ENCODE results near the gene HIPK2.

Gene HIPK2

DNA sequence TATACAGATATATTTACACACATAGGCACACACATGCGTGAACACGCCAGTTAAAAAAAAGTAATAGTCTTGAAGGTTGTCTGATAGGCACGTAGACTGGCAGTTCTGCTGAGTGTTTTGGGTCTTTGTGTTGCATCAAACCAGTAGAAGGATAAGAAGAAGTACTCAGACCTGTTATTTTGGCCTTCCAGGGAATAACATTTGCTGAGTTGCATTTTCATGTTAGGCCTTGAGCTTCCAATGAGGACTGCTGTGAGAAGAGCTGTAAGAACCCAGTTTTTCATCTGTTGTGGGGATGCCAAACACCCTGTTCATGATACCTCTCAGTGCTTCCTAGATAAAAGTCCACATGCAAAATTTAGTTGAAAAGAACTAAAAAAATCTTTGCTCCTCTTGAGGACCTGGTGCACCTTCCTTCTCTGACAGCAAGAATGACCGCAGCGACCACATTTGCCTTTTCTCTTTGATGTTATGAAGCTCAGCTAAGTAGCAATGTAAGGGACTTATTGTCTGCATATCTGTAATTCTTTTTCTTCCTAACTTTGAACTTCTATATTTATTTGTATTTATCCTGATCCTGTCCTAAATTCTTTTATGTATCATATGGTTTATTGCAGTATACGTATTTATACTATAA lies 27.2 kb downstream of the HIPK2 start:
- DNase-seq = no peak

DNA sequence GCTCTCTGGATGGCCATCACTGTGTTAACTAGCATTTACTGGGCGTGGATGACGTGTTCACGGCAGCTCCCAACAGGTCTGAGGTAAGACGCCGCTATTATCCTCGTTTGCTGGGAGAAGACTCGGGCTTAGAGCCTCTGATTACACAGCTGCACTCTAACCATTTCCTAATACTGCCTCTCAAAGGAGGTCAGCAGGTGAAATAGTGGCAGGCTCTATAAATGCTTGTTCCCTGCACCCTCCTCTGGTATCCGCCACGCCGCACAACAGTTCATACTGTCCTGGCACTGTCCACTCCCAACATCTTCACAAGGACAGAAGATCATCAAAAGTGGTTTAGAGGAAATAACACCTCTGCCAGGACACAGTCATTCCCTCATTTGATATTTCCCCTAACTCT lies 28.3 kb downstream of the HIPK2 start:
- no peak for DNase-seq

DNA sequence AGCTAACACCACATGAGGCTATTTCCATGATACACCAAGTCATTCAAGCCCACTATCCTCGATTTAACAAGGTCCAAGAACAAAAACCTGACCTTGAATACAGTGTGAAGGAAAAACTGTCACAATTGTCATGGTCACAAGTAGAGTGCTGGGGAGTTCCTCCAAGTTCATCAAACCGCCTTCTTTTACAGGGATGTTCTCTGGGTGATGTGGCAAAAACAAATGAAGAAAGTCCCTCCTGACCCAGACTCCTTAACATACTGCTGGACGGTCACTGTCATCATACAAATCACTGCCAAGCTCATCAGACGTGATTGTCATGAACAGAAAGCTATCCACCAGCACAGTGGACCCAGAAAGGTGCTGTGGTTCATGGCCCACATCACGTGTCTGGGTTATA lies 28.9 kb downstream of the HIPK2 start:
- no peak for DNase-seq

DNA sequence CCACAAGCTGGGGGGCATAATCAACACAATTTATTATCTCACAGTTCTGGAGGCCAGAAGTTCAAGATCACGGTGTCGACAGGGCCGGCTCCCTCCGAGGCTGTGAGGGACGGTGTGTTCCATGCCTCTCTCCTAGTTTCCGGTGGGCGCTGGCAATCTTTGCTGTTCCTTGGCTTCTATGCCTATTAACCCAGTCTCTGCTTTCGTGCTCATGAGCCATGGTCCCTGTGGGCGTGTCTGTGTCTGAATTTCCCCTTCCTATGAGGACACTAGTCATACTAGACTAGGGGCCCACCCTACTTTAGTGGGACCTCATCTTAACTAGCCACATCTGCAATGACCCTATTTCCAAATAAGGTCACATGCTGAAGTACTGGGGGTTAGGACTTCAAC lies 29.4 kb downstream of the HIPK2 start:
- no peak for DNase-seq

DNA sequence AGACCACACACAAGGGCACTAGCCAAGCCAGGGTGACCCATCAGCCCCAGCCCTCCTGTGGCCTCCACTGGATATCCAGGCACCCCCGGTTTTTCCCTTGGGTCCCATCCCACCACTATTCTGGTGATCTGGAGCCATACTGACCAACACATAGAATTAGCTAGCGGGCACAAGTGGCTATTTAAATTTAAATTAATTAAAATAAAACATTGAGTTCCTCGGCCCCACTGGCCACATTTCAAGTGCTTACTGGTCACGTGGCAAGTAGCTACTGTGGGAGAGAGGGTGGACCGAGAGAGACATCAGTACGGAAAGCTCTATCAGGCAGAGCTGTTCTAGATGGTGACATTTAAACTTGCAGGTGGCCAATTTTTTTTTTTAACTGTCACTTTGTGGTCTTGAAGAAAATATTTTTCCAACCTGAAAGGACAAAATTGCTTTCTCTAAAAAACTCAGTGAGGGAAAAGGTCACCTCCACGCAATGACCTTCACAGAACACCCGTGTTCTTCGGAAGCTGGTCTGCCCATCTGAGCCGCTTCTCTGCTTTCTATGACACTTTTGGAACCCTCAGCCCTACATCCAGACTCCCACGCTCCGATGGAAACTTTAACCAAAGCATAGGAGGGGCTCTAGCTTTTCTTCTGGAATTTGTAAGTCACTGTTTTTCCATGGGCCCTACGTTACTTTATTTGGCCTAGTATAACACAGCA lies 30.0 kb downstream of the HIPK2 start:
- no peak for DNase-seq

DNA sequence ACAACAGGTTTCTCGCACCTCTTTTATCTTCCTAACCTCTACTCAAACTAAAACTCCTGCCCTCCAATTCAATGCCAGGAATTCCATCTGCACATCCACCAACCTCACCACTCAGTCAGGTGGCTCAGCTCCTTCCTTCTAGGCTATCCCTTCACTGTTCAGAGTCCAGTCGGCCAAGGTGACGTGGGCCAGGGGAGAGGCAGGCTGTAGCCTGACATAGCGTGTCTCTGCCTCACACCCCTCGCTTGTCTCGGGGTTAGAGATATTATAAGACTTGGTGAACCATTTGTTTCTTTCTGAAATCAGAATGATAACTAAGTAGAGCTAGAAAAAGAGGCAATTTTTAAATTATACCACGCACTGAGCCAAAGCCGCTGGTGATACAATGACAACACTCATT lies 31.1 kb downstream of the HIPK2 start:
- no peak for DNase-seq

DNA sequence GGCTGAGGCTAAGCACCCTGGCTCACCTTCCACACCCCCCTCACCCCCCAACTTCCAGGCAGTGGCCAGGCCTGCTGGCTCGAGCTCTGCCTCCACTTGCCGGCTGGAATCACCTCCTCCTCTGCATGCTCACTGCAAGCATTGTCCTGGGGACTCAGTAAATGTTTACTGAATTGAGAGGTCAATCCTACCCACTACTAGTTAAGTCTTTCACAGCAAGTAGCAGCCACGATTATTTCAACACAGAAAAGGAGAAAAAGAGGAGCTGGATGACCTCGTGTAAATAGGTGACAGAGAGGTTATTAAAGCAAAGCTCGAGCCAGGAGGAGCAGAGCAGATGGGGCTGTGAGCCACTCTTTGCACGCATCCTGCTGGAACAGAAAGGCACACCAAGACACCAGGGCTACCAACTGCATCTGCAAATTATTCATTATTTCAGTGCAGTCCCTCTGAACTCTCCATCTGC lies 32.1 kb downstream of the HIPK2 start:
- no peak for DNase-seq

DNA sequence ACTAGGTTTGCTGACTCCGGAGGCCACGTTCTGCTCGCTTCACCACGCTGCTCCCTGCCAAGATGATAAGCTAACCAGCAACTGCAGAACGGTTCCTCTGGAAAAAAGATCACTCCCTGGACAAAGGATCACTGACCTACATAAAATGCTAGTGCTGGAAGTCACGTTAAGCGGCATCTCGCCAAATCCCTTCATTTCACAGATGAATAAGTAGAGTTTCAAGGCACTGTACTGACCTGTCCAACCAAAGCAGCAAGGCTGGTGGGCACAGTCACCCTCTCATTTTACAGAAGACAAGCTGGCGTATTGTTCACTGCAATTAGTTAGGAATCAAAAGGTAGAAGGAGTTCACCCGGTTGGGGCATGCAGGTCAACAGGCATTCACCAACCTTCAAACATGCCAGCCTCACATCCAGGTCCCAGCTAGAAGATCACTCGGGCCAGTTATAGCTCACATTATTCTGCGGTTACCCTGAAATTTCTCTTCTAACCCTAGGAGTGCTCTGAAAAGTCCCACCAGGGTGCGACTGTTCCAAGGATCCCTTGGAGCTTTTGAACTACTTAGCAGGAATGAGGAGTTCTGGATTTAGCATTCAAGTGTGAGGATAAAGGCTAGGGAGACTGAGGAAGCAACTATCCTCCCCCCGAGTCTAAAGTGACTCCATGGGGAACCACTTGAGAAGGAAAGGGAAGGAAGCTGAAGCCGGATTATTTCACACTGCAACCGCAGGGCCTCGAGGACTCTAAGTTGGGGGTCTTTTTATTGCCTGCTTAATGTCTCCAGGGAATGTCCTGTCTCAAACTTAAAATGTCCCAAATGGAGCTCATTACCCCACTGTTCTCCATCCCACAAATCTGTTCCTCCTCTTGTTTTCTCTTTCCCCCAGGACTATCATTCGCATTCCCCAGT lies 32.8 kb downstream of the HIPK2 start:
- no peak for DNase-seq

DNA sequence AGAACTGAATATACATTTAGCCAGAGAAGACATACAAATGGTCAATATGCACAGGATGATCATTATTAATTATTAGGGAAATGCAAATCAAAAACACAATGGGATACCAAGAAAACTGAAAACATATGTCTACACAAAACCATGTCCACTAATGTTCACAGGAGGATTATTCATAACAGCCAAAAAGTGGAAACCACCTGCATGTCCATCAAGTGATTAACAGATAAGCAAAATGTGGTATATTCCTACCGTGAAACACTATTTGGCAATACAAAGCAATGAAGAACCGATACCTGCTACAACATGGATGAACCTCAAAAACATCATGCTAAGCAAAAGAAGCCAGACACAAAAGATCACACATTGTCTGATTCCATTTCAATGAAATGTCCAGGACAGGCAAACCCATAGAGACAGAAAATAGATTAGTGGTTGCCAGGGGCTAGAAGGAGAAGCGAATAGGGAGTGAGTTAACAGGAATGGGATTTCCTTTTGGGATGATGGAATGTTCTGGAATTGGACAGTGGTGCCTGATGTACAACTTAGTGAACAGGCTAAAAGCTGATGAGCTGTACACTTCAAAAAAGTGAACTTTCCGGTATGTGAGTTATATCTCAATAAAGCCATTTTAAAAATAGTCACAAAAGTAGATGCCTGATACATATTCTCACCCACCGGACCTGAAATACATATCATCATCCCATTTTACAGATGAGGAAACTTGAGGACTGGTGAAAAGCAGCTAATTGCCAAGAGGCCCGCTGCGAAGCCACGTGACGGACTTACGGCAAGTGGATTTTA lies 33.6 kb downstream of the HIPK2 start:
- DNase-seq = no peak

DNA sequence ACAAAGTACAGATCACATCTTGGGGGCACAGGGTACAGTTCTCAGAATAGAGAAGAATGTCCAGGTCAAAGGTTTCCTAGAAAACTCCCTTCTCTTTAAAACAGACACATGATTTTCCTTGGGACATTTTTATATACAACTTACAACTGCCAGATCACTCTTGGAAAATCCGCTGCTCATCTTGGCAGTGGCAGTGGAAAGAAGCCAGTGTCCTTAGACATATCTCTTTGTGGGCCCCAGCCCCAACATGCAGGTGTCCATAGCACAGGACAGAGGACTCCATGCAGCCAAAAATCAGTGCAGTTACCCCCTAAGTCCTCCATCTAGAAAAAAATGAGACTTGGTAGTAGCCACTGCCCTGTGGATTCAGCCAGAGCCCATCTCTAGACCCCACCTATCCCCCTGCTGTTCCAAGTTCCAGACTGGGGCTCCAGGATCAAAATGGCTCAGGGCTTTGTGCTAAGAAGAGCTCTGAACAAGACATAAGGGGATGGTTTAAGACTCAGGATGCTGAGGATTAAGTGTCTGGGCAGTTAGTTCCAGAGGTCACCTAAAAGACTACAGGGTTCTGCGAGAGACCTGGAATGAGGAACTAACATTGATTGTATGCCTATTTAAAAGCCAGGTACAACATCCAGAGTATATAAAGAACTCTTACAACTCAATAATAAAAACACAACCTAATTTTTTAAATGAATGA lies 34.4 kb downstream of the HIPK2 start:
- DNase-seq = no peak

DNA sequence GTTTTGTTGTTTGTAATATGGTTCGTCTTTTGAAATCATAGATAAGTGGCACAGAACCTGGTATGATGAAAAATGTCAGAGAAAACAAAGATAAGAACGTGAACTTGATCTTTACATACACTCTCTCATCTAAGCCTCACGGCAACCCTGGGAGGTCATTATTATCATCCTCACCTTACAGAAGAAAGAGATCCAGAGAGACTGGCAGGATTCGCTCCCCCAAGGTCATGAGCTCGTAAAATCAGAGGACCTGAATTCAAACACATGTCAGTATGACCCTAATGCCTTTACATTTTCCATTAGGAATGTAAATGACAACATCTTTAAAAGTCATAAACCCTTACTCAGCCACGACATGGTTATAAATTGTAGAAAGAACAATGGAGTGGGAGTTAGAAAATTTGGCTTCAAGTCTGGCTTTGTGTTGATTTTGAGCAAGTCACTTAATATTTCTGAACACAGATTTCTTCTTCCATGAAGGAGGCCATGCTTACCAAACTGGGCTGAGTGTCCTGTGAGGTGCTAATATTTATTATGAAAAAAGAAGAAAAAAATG lies 35.9 kb downstream of the HIPK2 start:
- DNase-seq = no peak

DNA sequence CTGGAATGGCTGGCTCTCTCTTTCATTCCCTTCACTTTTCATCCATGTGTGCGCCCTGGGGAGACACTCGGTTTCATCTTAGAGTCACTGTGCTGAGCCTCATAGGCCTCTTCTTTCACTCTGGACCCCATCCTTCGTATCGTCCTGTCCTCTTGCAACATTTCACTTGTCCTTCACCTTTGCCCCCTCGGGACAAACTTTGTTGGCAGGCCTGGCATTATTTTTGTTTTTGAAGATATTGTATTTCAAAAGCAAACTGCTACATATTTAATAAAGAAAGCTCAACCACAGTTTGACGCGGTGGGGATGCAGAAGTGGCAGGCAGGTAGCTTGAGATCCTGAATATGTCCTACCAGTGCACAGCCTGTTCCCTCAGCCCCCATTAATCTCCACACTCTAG lies 36.6 kb downstream of the HIPK2 start:
- no peak for DNase-seq

DNA sequence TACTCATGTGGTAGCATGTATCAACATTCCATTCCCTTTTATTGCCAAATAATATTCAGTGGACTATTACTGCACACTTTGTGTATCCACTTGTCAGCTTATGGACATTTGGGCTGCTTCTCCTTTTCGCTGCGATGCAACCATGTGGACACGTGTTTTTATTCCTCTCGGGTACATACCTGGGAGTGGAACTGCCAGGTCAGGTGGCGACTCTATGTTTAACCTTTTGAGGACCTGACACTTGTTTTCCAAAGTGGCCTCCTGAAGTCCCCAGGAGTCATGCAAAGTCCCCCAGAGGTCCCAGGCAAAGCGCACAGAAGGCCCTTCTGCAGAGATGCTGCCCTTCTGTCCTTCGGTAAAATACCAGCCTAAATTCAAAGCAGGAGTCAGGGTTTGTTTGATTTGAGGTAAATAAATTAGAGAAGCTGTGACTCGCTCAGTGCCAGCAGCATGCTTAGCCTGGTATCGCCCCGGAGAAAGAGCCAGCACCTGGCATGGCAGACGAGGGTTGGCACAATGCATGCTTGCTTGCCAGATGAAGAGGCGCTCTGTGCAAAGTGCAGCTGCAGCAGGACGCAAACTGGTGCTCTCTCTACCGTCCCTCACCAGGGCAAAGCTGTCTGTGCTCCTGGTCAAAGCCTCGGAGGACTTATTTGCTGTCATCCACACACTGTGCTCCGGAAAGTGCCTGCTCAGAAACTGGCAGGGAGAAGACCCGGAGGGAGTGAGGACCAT lies 37.8 kb downstream of the HIPK2 start:
- DNase-seq = no peak

DNA sequence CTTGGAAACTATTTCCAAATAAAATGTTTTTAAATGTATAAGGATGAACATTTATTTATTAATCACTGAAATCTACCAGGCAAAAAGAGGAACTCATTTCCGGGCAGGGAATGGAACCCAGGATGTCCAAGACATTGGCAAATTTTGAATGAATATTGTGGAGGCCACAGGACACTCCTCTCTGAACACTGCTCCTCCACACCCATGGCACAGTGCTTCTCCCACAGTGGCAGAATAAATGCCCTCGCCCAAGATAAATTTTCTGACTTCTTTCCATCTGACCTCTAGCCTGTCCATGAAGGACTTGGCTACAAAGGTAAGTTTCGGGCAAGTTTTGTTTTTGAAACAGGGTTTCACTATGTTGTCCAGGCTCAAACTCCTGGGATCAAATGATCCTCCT lies 39.0 kb downstream of the HIPK2 start:
- no peak for DNase-seq

DNA sequence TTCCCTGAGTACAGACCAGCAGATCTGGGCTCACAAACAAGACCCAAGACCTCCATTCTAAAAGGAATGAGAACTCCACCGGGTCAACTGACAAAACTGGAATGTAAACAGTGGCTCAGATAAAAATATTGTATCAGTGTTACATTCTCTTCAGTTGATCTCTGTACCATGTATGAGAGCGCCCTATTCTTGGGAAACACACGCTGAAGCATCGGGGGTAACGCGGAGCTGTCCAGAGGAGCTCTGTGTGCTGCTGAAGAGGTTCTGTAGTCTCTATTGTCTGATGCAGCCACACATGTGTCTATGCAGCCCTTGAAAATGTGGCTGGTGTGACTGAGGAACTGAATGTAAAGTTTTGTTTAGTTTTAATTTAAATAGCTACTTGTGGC lies 39.7 kb downstream of the HIPK2 start:
- no peak for DNase-seq

DNA sequence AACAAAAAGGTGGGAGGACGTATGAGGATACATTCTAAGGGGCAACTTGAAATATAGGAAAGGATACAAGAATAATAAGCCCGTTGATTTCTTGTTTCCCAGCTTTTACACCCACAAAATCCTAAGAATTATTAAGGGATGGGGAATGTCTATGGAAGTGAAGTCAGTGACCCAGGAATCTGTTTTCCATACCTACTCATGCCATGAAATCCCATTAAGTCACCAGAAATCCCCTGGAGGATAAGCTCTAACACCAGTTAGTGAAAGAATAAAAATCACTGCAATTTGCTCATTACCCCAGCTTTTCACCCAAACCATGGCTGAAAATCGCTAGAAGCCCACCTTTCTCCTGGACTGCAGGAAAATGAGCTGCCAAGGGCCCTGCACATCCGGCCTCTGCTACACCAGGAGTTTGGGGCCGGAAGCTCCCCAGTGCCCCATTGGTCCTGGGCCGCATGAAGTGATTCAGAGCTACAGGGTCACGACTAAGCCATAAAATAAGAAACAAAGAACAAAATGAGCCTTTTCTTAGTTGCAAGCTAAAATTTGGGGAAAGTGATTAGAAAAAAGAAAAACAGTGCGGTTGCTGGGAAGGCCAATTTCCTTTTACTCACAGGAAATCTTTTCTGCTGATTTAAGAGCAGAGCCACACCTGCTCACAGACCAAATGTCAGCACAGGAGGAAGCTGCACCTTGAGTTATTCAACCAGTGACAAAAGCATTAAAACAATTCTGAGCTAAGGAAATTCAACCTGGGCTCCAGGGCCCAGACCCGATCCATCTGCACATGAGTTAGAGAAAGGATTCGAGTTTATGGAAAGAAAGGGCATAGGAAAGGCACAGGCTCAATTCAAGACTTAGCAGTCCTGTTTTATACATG lies 40.3 kb downstream of the HIPK2 start:
- no peak for DNase-seq

DNA sequence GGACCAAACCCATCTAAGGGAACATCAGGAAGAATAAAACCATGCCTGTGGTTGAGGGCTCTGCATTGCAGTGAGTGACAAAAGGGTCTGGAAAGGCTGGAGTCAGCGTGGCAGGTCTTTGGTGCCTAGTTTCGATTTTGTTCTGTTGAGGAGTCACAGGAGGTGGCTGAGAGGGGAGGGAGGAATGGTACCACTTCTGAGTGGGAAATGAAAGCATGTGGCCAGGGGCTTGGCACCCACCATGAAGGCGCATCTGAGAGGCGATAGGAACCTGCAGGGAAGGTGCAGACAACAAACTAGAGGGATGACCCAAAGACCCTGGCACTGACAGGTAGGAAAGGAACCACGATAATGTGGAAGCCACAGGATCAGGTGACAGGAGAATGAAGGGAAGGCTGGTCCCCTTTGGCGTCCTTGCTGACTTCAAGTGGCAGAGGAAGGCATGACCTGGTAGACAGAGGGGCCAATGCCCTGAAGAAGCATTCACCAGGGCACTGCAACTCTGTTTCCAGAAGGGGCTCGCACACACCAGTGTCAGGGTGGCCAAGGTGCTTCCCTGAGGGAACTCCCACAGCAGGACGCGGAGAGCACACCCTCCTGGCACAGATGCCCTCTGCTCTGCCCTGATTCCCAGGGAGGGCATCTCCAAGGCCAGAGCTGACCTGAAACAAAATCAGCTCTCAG lies 41.7 kb downstream of the HIPK2 start:
- DNase-seq = no peak

DNA sequence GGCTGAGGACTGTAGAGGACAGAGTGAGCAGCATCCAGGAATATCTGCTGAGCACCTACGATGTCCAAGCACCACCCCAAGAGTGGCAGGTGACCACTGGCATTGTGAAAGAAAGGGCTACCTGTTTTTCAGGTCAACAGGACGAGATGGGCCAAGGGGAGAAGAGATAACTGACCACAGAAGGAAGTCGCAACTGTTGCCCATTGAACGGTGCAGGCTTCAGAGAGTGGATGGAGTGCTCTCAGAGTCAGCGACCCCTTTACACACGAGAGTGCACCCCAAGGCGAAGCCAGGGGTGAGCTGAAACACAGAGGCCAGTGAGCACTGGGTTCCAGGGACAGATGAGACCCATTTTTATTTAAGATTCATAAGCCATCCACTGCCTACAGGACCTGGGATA lies 42.3 kb downstream of the HIPK2 start:
- DNase-seq = no peak

DNA sequence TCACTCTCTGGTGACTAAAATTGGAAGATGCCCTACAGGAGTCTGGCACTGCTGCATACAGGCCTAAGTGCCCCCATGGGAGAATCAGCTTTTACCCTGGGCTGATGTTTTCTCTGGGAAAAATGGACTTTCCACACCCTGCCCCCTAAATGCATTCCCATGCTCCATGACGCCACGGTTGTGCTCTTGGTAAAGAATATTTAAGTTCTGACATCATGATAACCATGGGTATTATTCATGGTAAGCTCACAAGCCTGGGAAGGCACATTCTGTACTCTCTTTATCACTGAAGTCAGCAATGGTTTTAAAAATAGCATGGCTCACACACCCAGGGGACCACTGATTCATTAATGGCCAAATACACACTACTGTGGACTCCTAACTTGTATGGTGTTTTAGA lies 43.4 kb downstream of the HIPK2 start:
- DNase-seq = no peak

DNA sequence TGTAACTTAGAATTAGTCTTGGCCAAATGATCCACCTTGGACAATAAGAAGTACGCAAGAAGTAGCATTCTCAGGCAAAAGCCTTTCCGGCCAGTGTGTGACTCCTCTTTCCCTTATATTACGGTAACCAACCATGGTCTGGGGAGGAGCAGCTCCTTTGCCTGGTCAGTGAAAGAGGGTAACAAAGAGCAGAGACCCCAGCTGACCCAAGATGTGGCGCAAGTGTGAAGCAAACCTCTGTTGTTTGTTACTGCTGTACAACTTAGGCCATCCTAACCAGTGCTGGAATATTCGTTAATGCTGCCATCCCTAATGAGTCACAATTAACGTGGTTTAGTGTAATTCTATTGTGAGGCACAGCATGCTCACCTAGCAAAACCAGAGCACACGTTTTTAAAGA lies 44.0 kb downstream of the HIPK2 start:
- no peak for DNase-seq
